T-helper 17 cell (primary cell): Measurements from ENCODE around the gene BSG. TPM values are rescaled to one million over a fixed set of nuclear protein-coding genes. Genes with fewer than 3 reads are reported as not detected.
A peak's percentile ranks its signal among the peaks of the same experiment; 100 is the strongest.
"Not testable (repeated sequence)": the region's sequence is repeated elsewhere in the genome, so short reads cannot be mapped to it uniquely, and the experiment has no call there.

Source experiments
- ATAC-seq: fragments of 150-1000 bp; cut with Tn5 transposase; 2 replicates; pipeline ENCODE4 v1.10.0; 2021; ENCODE audit warnings: mild to moderate bottlenecking, moderate library complexity
- DNase-seq, 3 donors: peaks; one replicate each; pipeline versions ENCODE4 v3.0.0 to v3.0.0-alpha.2; 2020 to 2021
- H3K9me3 ChIP-seq: one replicate; pipeline ENCODE4 v1.7.0; 2013; ENCODE audit warnings: low read length, mild to moderate bottlenecking; ENCODE audit not compliant: control insufficient read depth, poor library complexity, severe bottlenecking
- H3K27ac Mint-ChIP-seq: one replicate; pipeline ENCODE4 v1.8.0; 2022; ENCODE audit warnings: mild to moderate bottlenecking, moderate library complexity, mixed read lengths
- H3K27me3 Mint-ChIP-seq: one replicate; pipeline ENCODE4 v1.8.0; 2022; ENCODE audit warnings: mixed read lengths
- H3K36me3 Mint-ChIP-seq: one replicate; pipeline ENCODE4 v1.8.0; 2022; ENCODE audit warnings: low read depth, mixed read lengths
- H3K4me1 Mint-ChIP-seq: one replicate; pipeline ENCODE4 v1.8.0; 2022; ENCODE audit warnings: mild to moderate bottlenecking, mixed read lengths
- H3K4me3 Mint-ChIP-seq: one replicate; pipeline ENCODE4 v1.8.0; 2022; ENCODE audit warnings: mild to moderate bottlenecking, moderate library complexity, mixed read lengths
- total RNA-seq, 4 donors: library from RNA in 2 of 4; stranded (reverse) in 2 of 4; gene quantifications; one replicate each; pipeline ENCODE4 v1.2.3 and lab custom pipeline; 2022 to 2026

BSG gene
- total RNA-seq, 2 donors from 2014 or later = 152 to 165 TPM

DNA sequence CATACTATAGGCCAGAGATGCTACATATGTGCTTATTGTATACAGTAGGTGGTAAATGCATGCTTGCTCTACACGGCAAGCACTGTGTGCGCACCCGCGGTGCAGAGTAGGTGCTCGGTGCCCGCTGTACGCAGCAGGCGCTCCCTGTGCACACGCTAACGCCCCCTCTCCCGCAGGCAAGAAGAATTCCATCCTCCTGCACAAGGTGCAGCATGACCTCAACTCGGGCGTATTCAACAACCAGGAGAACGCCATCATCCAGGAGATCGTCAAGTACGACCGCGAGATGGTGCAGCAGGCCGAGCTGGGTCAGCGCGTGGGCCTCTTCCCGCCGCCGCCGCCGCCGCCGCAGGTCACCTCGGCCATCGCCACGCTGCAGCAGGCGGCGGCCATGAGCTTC lies 43.2 kb downstream of the BSG start:
- ATAC-seq (no peak), DNase-seq (no peak)
- H3K27ac Mint-ChIP-seq = no peak overlapping the region
- H3K27me3 Mint-ChIP-seq = no peaks in the 10 kb centered on the region
- H3K36me3 Mint-ChIP-seq = no peaks in the 10 kb centered on the region
- peak overlapping the region; percentile 60 for H3K4me3 Mint-ChIP-seq
- no peaks in the 10 kb centered on the region for H3K9me3 ChIP-seq
- H3K4me1 Mint-ChIP-seq = peaks cover 9% of the 10 kb centered on the region

DNA sequence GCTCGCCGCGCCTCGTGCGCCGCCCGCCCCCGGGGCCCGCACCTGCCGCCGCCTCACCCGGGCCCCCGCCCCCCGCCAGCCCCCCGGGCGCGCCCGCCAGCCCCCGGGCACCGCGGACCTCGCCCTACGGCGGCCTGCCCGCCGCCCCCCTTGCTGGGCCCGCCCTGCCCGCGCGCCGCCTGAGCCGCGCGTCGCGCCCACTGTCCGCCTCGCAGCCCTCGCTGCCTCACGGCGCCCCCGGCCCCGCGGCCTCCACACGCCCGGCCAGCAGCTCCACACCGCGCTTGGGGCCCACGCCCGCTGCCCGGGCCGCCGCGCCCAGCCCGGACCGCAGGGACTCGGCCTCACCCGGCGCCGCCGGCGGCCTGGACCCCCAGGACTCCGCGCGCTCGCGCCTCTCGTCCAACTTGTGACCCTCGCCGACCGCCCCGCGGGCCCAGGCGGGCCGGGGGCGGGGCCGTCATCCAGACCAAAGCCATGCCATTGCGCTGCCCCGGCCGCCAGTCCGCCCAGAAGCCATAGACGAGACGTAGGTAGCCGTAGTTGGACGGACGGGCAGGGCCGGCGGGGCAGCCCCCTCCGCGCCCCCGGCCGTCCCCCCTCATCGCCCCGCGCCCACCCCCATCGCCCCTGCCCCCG lies 43.8 kb downstream of the BSG start:
- Mint-ChIP-seq H3K27ac (no peak overlapping the region), H3K36me3 (no peaks in the 10 kb centered on the region), H3K4me1 (peaks cover 5% of the 10 kb centered on the region), H3K4me3 (no peak overlapping the region), H3K27me3 (no peaks in the 10 kb centered on the region)
- no peak for ATAC-seq
- no peaks in the 10 kb centered on the region for H3K9me3 ChIP-seq
- no peak for DNase-seq

DNA sequence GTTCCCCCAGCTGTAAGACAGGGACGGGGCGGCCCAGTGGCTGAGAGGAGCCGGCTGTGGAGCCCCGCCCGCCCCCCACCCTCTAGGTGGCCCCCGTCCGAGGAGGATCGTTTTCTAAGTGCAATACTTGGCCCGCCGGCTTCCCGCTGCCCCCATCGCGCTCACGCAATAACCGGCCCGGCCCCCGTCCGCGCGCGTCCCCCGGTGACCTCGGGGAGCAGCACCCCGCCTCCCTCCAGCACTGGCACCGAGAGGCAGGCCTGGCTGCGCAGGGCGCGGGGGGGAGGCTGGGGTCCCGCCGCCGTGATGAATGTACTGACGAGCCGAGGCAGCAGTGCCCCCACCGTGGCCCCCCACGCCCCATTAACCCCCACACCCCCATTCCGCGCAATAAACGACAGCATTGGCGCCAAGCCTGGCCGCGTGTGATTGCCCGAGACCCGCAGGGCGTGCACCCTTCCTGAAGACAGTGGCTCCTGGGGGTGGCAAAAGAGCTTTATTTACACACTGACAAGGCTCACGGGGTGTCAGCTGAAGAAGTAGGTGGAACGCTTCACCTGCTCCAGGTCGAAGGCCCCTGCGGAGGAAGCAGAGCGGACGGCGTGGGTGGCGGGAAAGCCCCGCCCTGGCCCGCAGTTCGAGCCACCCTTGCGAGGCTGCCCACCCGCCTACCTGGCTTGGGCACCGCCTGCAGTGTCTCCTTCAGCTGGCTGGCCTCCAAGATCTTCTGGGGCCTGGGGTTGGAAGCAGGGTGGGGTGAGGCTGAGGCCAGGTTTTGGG lies 44.5 kb downstream of the BSG start:
- H3K4me1 Mint-ChIP-seq = peaks cover 3% of the 10 kb centered on the region
- ATAC-seq (no peak), DNase-seq (no peak)
- H3K36me3 Mint-ChIP-seq = no peaks in the 10 kb centered on the region
- H3K27me3 Mint-ChIP-seq = no peaks in the 10 kb centered on the region
- no peak overlapping the region for H3K4me3 Mint-ChIP-seq
- no peak overlapping the region for H3K27ac Mint-ChIP-seq
- H3K9me3 ChIP-seq = no peaks in the 10 kb centered on the region

DNA sequence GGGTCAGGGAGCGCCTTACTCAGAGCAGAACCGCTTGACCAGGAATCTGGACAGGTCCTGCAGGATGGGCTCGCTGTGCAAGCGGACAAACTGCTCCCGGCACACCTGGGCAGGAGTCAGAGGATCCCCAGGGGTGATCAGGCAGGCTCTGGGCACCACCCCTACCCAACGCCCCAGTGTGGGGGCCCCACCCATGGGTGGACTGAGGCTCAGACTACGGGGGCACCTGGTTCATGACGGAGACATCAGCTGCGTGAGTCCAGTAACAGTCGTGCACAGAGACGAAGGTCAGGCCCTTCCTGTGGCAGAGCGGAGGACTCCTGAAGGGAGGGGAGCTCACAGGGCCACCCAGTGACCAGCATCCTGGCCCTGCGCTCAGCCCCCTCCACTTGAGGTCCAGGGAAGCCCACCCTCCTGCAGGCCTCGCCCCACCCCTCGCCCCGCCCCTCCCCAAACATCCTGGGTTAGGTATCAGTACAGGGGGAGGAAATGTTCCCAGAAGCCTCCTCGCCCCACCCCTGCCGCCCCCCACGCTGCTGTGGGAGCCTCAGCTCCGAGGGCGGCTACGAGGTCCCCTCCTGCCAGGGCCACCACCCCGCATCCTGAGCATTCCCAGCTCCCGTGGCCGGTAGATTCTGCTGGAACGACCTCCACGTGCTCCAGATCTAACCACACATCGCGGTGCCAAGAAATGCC lies 45.3 kb downstream of the BSG start:
- Mint-ChIP-seq H3K4me3 (no peak overlapping the region), H3K27ac (no peak overlapping the region)

GRCh38 chr19:618247-618619 lies 45.8 kb downstream of the BSG start:
- Mint-ChIP-seq H3K27me3 (no peaks in the 10 kb centered on the region), H3K27ac (no peak overlapping the region), H3K4me3 (no peak overlapping the region), H3K36me3 (no peaks in the 10 kb centered on the region), H3K4me1 (peaks cover 3% of the 10 kb centered on the region)
- DNase-seq (no peak), ATAC-seq (no peak)
- no peaks in the 10 kb centered on the region for H3K9me3 ChIP-seq

More for the DNA sequence above, 45.3 kb downstream of the BSG start:
- ATAC-seq (no peak), DNase-seq (no peak)
- no peaks in the 10 kb centered on the region for H3K36me3 Mint-ChIP-seq
- no peaks in the 10 kb centered on the region for H3K27me3 Mint-ChIP-seq
- H3K9me3 ChIP-seq = no peaks in the 10 kb centered on the region
- H3K4me1 Mint-ChIP-seq = peaks cover 3% of the 10 kb centered on the region

DNA sequence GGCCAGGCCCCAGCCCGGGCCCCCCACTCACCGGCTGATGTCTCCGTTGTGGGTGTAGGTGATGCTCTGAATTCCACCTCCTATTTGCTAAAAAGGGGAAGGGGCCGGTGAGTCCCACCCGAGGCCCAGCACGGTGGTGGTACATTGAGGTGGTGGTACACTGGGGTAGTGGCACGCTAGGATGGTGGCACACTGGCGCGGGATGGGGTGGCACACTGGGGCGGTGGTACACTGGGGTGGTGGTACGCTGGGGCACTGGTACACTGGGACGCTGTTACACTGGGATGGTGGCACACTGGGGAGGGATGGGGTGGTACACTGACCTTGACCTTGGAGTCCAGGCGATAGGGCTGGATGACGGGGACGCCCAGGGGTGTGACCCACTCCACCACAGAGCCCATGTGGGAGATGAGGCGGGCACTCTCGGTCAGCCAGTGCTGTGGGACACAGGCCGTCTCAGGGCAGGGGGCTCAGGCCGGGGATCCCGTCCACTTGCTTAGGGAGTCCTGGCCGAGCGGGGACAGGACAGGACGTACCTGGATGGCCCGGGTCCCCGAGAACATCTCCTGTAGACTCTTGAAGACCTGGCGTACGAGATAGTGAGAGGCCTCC lies 46.4 kb downstream of the BSG start:
- H3K4me3 Mint-ChIP-seq = no peak overlapping the region
- no peaks in the 10 kb centered on the region for H3K9me3 ChIP-seq
- no peak overlapping the region for H3K27ac Mint-ChIP-seq
- peaks cover 3% of the 10 kb centered on the region for H3K4me1 Mint-ChIP-seq
- no peak for ATAC-seq
- no peak for DNase-seq
- H3K27me3 Mint-ChIP-seq = no peaks in the 10 kb centered on the region
- no peaks in the 10 kb centered on the region for H3K36me3 Mint-ChIP-seq

- Mint-ChIP-seq H3K4me3 (no peak overlapping the region), H3K36me3 (no peaks in the 10 kb centered on the region), H3K4me1 (peaks cover 3% of the 10 kb centered on the region), H3K27ac (no peak overlapping the region), H3K27me3 (no peaks in the 10 kb centered on the region)
- H3K9me3 ChIP-seq = no peaks in the 10 kb centered on the region
- ATAC-seq (no peak), DNase-seq (no peak)
Observed at GRCh38 chr19:619286-620002, 47.0 kb downstream of the BSG start.

DNA sequence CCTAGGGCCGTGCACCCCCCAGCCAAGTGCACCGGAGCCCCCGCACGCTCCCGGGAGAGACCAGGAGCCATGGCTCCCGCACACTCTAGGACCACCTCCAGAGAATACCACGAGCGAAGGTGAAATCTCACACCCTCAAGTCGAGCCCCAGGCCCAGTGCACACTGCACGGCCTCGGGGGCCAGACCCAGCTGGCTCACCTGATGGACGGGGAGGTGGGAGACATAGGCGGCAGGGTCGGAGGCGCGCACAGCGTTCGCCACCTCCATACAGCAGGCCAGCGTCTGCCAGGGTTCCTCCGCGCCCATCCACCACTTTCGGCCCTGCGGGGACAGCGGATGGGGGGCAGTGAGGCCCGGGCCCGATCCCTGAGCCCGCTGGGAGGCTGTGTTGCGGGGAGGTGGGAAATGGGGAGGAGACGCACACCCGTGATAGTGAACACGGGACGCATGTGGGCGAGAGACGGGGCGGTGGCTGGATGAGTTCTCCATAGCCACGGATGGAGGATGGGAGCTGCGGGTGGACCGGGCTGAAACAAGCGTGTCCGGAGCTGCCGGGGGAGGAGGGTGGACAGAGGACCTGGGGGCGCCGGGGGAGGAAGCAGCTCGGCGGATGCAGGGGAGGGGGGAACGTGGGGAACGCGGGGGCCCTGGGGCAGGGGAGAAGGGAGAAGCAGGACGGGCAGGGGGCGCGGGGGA lies 47.9 kb downstream of the BSG start:
- Mint-ChIP-seq H3K27ac (no peak overlapping the region), H3K4me3 (no peak overlapping the region), H3K36me3 (no peaks in the 10 kb centered on the region), H3K4me1 (peaks cover 3% of the 10 kb centered on the region), H3K27me3 (no peaks in the 10 kb centered on the region)
- H3K9me3 ChIP-seq = no peaks in the 10 kb centered on the region
- ATAC-seq (no peak), DNase-seq (no peak)

GRCh38 chr19:621191-621590 lies 48.8 kb downstream of the BSG start:
- H3K27me3 Mint-ChIP-seq, H3K9me3 ChIP-seq, DNase-seq, H3K36me3 Mint-ChIP-seq, H3K4me3 Mint-ChIP-seq, ATAC-seq, H3K4me1 Mint-ChIP-seq, H3K27ac Mint-ChIP-seq: not testable (repeated sequence)

DNA sequence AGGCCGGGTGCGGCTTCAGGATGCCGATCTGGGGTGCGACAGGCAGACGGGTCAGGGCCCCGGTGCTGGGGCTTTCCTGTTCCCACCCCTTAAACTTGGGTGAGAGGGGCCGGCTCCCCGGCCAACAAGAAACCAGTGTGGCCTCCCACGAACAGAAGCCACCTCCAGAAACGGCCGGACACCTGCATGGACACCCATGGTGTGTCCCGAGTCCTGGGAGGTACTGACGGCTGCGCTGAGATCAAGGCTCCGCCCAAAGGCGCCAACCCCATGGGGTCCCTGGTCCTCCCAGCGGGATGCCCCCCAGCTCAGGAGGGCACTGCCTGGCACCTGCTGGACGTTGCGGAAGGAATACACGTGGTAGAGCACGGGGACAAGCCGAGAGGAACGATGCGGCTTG lies 49.4 kb downstream of the BSG start:
- no peaks in the 10 kb centered on the region for H3K9me3 ChIP-seq
- H3K36me3 Mint-ChIP-seq = peaks cover 2% of the 10 kb centered on the region
- no peak for ATAC-seq
- no peak overlapping the region for H3K27ac Mint-ChIP-seq
- DNase-seq = no peak
- H3K4me3 Mint-ChIP-seq = no peak overlapping the region
- H3K4me1 Mint-ChIP-seq = peaks cover 8% of the 10 kb centered on the region
- H3K27me3 Mint-ChIP-seq = no peaks in the 10 kb centered on the region

GRCh38 chr19:622666-623065 lies 50.3 kb downstream of the BSG start:
- no peaks in the 10 kb centered on the region for H3K9me3 ChIP-seq
- no peak for ATAC-seq
- no peaks in the 10 kb centered on the region for H3K27me3 Mint-ChIP-seq
- no peak for DNase-seq
- H3K27ac Mint-ChIP-seq = no peak overlapping the region
- H3K4me3 Mint-ChIP-seq = no peak overlapping the region
- peaks cover 2% of the 10 kb centered on the region for H3K36me3 Mint-ChIP-seq
- H3K4me1 Mint-ChIP-seq = peaks cover 8% of the 10 kb centered on the region

DNA sequence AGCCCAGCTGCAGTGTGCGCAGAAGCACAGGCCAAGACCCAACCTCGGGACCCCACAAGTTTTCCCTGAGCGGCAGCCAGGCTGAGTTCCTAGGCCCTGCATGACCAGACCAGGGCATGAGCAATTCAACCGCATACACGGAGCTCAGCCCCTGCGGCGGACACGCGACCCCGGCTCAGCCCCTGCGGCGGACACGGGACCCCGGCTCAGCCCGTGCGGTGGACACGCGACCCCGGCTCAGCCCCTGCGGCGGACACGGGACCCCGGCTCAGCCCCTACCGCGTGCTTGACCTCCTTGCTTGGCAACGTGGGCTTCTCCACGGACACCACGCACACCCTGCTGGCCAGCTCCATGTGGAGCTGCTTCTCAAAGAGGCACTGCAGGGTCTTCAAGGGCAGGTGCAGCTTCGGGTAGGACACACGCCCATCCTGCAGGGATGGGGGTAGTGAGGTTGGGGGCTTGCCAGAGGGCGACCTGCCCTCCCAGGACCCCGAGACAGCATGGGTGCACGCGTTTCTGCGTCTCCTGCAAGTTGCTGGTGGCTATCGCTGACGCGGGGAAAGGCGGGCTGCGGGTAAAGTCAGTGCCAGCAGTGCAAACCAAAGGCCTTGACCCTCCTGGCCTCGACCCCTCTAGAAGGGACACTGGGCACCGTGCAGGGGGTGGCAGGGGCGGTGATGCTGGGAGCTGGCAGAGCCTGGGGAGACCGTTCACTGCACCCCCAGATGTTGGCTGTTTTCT lies 51.0 kb downstream of the BSG start:
- H3K27ac Mint-ChIP-seq = no peak overlapping the region
- no peaks in the 10 kb centered on the region for H3K9me3 ChIP-seq

More for the DNA sequence above, 51.0 kb downstream of the BSG start:
- no peak for ATAC-seq
- Mint-ChIP-seq H3K36me3 (peaks cover 2% of the 10 kb centered on the region), H3K4me1 (peaks cover 8% of the 10 kb centered on the region), H3K27me3 (no peaks in the 10 kb centered on the region), H3K4me3 (no peak overlapping the region)
- no peak for DNase-seq
